ENCODE measurements around the gene CD247. TPM values are rescaled to one million over a fixed set of nuclear protein-coding genes. Genes with fewer than 3 reads are reported as not detected.
A peak's percentile ranks its signal among the peaks of the same experiment; 100 is the strongest.

CD247 gene
- total and polyA plus RNA-seq, 9 of the 15 experiments (the other 6 are each of a cell fraction or from before 2014, with no cell fraction given): 0.08 to 0.42 (median 0.28) TPM; not detected in 5

GRCh38 chr1:167463080-167463479, 55.2 kb downstream of the CD247 start:
- no peaks in the 10 kb centered on the region for H3K9me1 ChIP-seq (ENCODE audit: control insufficient read depth, insufficient read depth, low read length)
- no peak overlapping the region for H3K4me3 ChIP-seq
- TF ChIP-seq TCF3 (CRISPR knock-in tag; IDR thresholded peaks at IDR 0.05): 0 out of 2 replicates have a peak, but pooled peaks have one; percentile 10
- 0 out of 2 replicates have a peak, but pooled peaks have one; percentile 23 for TF ChIP-seq CBFA2T3 (IDR thresholded peaks at IDR 0.05)
- no peak for TF ChIP-seq TCFL5 (CRISPR knock-in tag; conservative IDR thresholded peaks at IDR 0.05)
- no peak for DNase-seq (ENCODE audit: extremely low read depth in 1 of 4, low spot score in 3 of 4)
- ATAC-seq: peak; percentile 24; the same call in 2 of the 3 replicates
- in situ Hi-C loops (cut with MboI): no loop called here
- no peak overlapping the region for H3K27ac ChIP-seq (ENCODE audit: extremely low read depth, low read depth, low read length)
- no peak for FAIRE-seq
- CTCF ChIA-PET (ENCODE audit: low intra/inter-chr PET ratio): no interaction called here
- no TSS peak for BruUV-seq (replicated peaks)
- H3K9ac ChIP-seq (ENCODE audit: insufficient read depth in 1 of 2, low read depth in 2 of 2, low read length in 2 of 2): no peak overlapping the region
- no peaks in the 10 kb centered on the region for H4K20me1 ChIP-seq (replicated peaks; ENCODE audit: control insufficient read depth, insufficient read depth, low read length)
- H3K4me2 ChIP-seq (ENCODE audit: insufficient read depth, low read length): no peak overlapping the region
- POLR2A ChIA-PET: interaction anchor here (0.7 kb wide), 1 partner anchor 88 kb away, joined by 3 read pairs; no protein-coding TSS in a partner anchor
- no peaks in the 10 kb centered on the region for H3K36me3 ChIP-seq (ENCODE audit: control insufficient read depth, insufficient read depth, low read length)
- no peaks in the 10 kb centered on the region for H3K79me2 ChIP-seq (ENCODE audit: control insufficient read depth, insufficient read depth, low read length)
- no peak overlapping the region for H2AFZ ChIP-seq (ENCODE audit: low read depth, low read length)
- peaks cover 4% of the 10 kb centered on the region in 2 experiments; a peak in 3 of 5 replicates for H3K4me1 ChIP-seq (replicated peaks in 1 of 2; ENCODE audit: control insufficient read depth in 2 of 2, insufficient read depth in 2 of 2, low read length in 2 of 2)
- WGBS (ENCODE audit: insufficient coverage, low coverage, missing lambda C conversion rate): 5% methylated on average over 4 of the region's 4 CpGs
- no peaks in the 10 kb centered on the region for H3K9me3 ChIP-seq (replicated peaks; ENCODE audit: control insufficient read depth, insufficient read depth, low read depth, low read length)
- intact Hi-C loops (cut with micrococcal nuclease): loop anchor here (5.0 kb wide), 1 partner anchor 69 kb away; no protein-coding TSS in a partner anchor
- H3K27me3 ChIP-seq (ENCODE audit: control insufficient read depth in 2 of 2, insufficient read depth in 2 of 2, low read length in 2 of 2): peaks cover 13 to 40% of the 10 kb centered on the region in 2 experiments; a peak in 4 of 5 replicates

- intact Hi-C loops (cut with micrococcal nuclease): loop anchor here (5.0 kb wide), 1 partner anchor 70 kb away; no protein-coding TSS in a partner anchor
- Histone ChIP-seq H3K9me3 (replicated peaks; ENCODE audit: control insufficient read depth, insufficient read depth, low read depth, low read length) (no peaks in the 10 kb centered on the region), H4K20me1 (replicated peaks; ENCODE audit: control insufficient read depth, insufficient read depth, low read length) (no peaks in the 10 kb centered on the region), H3K79me2 (ENCODE audit: control insufficient read depth, insufficient read depth, low read length) (no peaks in the 10 kb centered on the region), H3K9ac (ENCODE audit: insufficient read depth in 1 of 2, low read depth in 2 of 2, low read length in 2 of 2) (no peak overlapping the region), H3K27ac (ENCODE audit: extremely low read depth, low read depth, low read length) (no peak overlapping the region), H3K36me3 (ENCODE audit: control insufficient read depth, insufficient read depth, low read length) (no peaks in the 10 kb centered on the region), H3K4me1 (replicated peaks in 1 of 2; ENCODE audit: control insufficient read depth in 2 of 2, insufficient read depth in 2 of 2, low read length in 2 of 2) (peaks cover 2 to 4% of the 10 kb centered on the region in 2 experiments; a peak in 3 of 5 replicates), H3K4me2 (ENCODE audit: insufficient read depth, low read length) (no peak overlapping the region), H3K4me3 (no peak overlapping the region), H3K27me3 (ENCODE audit: control insufficient read depth in 2 of 2, insufficient read depth in 2 of 2, low read length in 2 of 2) (peaks cover 19 to 43% of the 10 kb centered on the region in 2 experiments; a peak in 4 of 5 replicates), H3K9me1 (ENCODE audit: control insufficient read depth, insufficient read depth, low read length) (no peaks in the 10 kb centered on the region), H2AFZ (ENCODE audit: low read depth, low read length) (no peak overlapping the region)
- no peak for DNase-seq (ENCODE audit: extremely low read depth in 1 of 4, low spot score in 3 of 4)
- no TSS peak for BruUV-seq (replicated peaks)
- ChIA-PET POLR2A (interaction anchor here (0.6 to 1.4 kb wide), 3 partner anchors 9 to 15 kb away, joined by 3 to 5 read pairs (median 5); no protein-coding TSS in a partner anchor), CTCF (ENCODE audit: low intra/inter-chr PET ratio) (no interaction called here)
- no peak for FAIRE-seq
- WGBS (ENCODE audit: insufficient coverage, low coverage, missing lambda C conversion rate): 6% methylated on average over 8 of the region's 8 CpGs
- in situ Hi-C loops (cut with MboI): no loop called here
- no peak; the same call in 1 of the 3 replicates for ATAC-seq
- TF ChIP-seq PHF20 (IDR thresholded peaks at IDR 0.05; ENCODE audit: partially characterized antibody): no peak
- no peak for TF ChIP-seq TGIF2 (CRISPR knock-in tag; IDR thresholded peaks at IDR 0.05)
- TF ChIP-seq PML (IDR thresholded peaks at IDR 0.05; ENCODE audit: low read length): no peak
- TF ChIP-seq HLTF (IDR thresholded peaks at IDR 0.05): no peak
- TF ChIP-seq ADNP (tag; IDR thresholded peaks at IDR 0.05): no peak
- TF ChIP-seq MEF2D (tag; conservative IDR thresholded peaks at IDR 0.05; ENCODE audit: low read depth): no peak
- TF ChIP-seq TOE1 (IDR thresholded peaks at IDR 0.05; ENCODE audit: borderline replicate concordance): no peak
- TF ChIP-seq TOE1 (CRISPR knock-in tag; IDR thresholded peaks at IDR 0.05; ENCODE audit: borderline replicate concordance, low read depth): no peak
- TF ChIP-seq SMAD1 (IDR thresholded peaks at IDR 0.05; ENCODE audit: low read depth, low read length, partially characterized antibody): no peak
- TF ChIP-seq RBBP5 (IDR thresholded peaks at IDR 0.05; ENCODE audit: borderline replicate concordance, insufficient read depth, low read length, poor library complexity, severe bottlenecking): no peak
- TF ChIP-seq E4F1 (CRISPR knock-in tag; IDR thresholded peaks at IDR 0.05; ENCODE audit: borderline replicate concordance): no peak
- no peak for TF ChIP-seq MTA1 (IDR thresholded peaks at IDR 0.05; ENCODE audit: borderline replicate concordance)
- TF ChIP-seq GATAD2A (IDR thresholded peaks at IDR 0.05): no peak
Observed at GRCh38 chr1:167462341-167462740, 56.0 kb downstream of the CD247 start.
